GM15510 (cell line): ENCODE measurements around the gene TM2D3.

ENCODE experiments used
- POLR2A ChIP-seq: IDR thresholded peaks from 3 replicates; pipeline ENCODE4 v1.6.1; 2011; ENCODE audit warnings: borderline replicate concordance; ENCODE audit not compliant: insufficient read length; ENCODE audit errors: extremely low read depth

TM2D3 gene, protein sequence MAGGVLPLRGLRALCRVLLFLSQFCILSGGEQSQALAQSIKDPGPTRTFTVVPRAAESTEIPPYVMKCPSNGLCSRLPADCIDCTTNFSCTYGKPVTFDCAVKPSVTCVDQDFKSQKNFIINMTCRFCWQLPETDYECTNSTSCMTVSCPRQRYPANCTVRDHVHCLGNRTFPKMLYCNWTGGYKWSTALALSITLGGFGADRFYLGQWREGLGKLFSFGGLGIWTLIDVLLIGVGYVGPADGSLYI

GRCh38 chr15:101652098-101652785, at the start of gene TM2D3:
TSS of gene TM2D3 (minus strand) at chr15:101652381. CDS start at chr15:101652361, 20 bp downstream.
- peak; percentile 97 for TF ChIP-seq POLR2A

DNA sequence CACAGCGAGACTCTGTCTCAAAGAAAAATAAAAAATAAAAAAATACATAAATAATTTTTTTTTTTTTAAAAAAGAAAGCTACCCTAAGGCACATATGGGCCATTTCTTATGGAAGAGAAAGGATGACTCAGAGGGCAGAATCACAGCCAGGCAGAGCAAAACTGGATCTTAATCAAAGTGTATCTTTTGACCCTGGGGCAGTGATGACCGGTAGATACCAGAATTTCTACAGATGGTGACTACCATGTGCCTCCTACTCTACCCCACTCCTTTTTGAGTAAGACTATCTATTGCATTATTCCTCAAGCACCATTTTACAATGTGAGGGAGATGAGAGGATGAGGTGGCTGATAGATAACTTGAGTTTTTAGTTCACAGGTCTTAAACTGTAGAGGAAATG, 46.1 kb upstream of the TM2D3 start:
- TF ChIP-seq POLR2A, result no peak

DNA sequence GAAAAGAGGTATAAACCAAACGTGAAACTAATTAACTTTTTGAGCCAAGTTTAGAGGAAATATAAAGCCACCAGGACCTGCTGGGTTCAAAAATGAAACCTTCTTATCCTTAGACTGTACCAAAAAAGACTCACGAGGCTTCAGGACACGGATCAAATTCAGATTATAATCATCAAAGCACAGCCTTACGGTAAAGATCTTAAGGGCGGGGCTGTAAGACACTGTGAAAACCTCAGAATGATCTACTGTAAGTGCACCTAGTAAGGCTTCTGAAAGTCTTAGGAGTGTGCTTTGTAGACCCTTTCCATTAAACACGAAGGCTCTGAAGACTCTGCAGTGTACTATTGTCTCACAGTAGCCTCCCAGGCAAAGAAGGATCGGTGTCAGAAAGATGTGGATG, 45.3 kb upstream of the TM2D3 start:
- no peak for TF ChIP-seq POLR2A

DNA sequence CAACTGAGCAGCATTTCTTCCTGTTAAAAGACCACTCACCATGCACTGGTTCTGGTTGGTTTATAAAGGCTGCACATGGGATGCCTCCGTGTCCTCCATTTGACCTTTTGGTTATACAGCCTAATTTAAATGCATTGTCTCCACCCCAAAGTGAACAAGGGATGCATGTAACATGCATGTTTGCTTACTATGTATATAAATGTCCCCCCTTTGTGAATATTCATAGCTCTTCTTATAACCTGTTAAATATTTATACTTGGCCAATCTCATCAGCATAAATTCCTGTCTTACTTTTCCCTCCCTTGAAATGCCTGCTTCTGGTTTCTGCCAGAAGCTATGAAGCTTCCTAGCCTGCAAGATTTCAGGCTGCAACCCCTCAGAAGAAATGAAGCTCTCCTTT, 44.6 kb upstream of the TM2D3 start:
- no peak for TF ChIP-seq POLR2A

DNA sequence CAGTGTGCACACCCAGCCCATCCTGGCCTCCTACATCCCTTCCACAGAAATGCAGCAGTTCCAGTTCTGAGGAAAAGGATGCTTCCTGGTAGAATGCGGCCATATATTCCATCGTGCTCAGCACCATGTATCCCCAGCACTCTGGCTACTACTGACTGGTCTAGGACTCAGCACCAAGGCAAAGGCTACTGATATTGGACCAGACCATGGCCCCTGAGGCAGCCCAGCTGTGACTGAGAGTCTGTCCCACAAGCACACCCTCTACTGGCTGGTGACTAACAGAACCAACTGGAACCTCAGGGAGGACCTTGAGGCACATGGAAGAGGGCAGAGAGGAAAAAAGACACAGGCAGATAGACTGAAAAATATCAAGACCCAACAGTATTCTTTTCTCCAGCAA, 42.1 kb upstream of the TM2D3 start:
- no peak for TF ChIP-seq POLR2A

GRCh38 chr15:101692801-101693598, 40.8 kb upstream of the TM2D3 start:
- TF ChIP-seq POLR2A, result no peak

- TF ChIP-seq POLR2A, result no peak
These were observed 37.7 kb upstream of the TM2D3 start for GRCh38 chr15:101689901-101690300.

GRCh38 chr15:101686718-101687117, 34.5 kb upstream of the TM2D3 start:
- no peak for TF ChIP-seq POLR2A

GRCh38 chr15:101684877-101685276, 32.7 kb upstream of the TM2D3 start:
- TF ChIP-seq POLR2A, result no peak

GRCh38 chr15:101684384-101684783, 32.2 kb upstream of the TM2D3 start:
- TF ChIP-seq POLR2A, result no peak

GRCh38 chr15:101679806-101680205, 27.6 kb upstream of the TM2D3 start:
- TF ChIP-seq POLR2A, result no peak

DNA sequence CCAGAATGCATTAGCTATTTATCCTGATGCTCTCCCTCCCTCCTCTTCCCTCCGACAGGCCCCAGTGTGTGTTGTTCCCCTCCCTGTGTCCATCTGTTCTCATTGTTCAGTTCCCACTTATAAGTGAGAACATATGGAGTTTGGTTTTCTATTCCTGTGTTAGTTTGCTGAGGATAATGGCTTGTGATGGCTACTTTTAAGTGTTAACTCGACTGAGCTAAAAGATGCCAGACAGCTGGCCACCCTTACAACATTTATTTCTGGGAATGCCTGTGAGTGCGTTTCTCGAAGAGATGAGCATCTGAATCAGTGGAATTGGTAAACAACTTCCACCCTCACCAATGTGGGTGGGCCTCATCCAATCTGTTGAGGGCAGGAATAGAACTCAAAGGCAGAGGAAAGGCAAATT, 24.7 kb upstream of the TM2D3 start:
- no peak for TF ChIP-seq POLR2A

DNA sequence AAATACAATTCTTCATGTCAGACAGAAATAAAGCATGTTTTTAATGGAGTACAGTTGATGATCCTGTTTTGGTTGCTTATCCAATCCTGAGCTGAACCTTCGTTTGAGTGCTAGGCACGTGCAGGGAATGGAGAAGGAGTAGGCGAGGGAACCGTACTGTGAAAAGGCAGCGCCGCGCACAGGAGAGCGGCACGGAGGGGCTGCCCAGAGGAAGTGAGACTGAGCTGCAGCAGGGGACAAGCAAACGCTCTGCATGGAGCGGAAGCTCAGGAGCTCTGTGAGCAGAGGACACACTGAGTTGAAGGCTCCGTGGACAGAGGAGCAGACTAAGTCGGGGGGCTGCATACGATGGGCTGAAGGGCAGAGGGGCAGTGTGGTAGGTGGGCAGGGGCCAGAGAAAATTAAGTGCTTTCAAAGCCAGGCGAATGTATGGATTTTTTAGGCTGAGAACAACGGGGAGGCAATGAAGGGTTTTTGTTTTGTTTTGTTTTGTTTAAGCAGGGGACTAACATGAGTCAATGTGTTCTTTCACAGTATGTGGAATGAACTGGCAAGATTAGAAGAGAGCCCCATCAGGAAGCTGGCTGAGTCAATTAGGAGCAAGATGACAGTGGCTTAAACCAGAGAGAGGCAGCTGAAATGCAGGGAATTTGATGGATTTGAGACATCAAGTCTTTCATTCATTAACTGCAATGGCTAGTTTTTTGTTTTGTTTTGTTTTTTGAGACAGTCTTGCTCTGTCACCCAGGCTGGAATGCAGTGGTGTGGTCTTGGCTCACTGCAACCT, 23.8 kb upstream of the TM2D3 start:
- TF ChIP-seq POLR2A, result peak; percentile 38

DNA sequence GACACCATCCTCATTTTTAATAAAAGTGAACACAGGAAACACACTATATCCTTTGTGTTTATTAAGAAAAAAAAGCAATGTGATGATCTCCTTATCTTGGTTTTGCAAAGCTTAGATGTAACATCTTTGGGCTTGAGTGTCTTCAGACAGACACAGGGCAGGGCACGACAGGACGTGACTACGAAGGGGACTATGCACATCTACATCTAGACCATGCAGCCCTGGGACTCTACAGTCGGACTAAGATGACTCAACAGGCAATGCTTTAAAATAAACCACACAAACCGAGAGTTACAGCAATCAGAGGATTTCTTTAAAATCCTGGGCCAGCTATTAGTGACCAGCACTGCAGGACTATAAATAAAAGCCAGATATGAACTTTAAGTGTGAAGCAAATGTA, 22.8 kb upstream of the TM2D3 start:
- TF ChIP-seq POLR2A, result no peak

DNA sequence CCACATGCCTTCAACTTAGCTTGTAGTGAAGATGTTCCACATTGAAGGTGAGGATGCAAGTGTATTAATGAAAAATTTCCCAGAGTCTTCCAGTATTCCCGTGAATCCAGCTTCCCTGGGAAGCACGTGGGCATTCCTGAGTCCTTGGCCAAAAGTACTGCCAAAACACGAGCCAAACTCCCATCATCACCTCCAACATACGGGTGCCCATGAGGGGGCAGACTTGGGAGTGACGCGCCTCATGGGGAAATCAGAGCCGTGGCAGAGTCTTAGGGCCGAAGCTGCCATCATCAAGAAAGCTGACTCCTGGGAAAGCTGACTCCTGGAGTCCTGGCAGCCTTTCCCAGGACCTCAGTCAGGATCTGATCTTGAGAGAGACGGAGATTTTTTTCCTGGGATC, 20.1 kb upstream of the TM2D3 start:
- TF ChIP-seq POLR2A, result no peak
